Right lobe of liver (tissue), 4 donors: ENCODE measurements around the gene CSNK1G3.

Experiments used
- CTCF ChIP-seq, 4 donors: fragments of 200-600 bp in 3 of 4; fragments of 450-650 bp in 1 of 4; IDR thresholded peaks; one replicate each; pipeline versions ENCODE4 v1.5.1 to v1.8.0; 2016 to 2022; ENCODE audit warnings: antibody characterized with exemption in 4 of 4, mild to moderate bottlenecking in 2 of 4
- POLR2A ChIP-seq: fragments of 450-650 bp; IDR thresholded peaks from one replicate; pipeline ENCODE4 v1.6.1; 2017; ENCODE audit warnings: antibody characterized with exemption, mild to moderate bottlenecking
- donor health status: DM: no; HTN: no; CAD: no.
- donor health status: DM: no; HTN: no; CAD: no.
- donor health status: DM: no; HTN: yes; CAD: no.

GRCh38 chr5:123545506-123545905 is 33.5 kb downstream of the CSNK1G3 start:
- no peak for TF ChIP-seq POLR2A
- peak; percentile 53 to 63 (median 62) for TF ChIP-seq CTCF (IDR thresholded peaks at IDR 0.05)
